K562 (cell line): ENCODE data around the gene ACOD1. TPM values are rescaled to one million over a fixed set of nuclear protein-coding genes. Genes with fewer than 3 reads are reported as not detected.
A peak's percentile ranks its signal among the peaks of the same experiment; 100 is the strongest.

ENCODE experiments used
- ATAC-seq: fragments of 200-7000 bp; cut with Tn5 transposase; 3 replicates; pipeline ENCODE4 v1.9.1; 2020; ENCODE audit warnings: moderate library complexity
- BruUV-seq: library from RNA; stranded (reverse); fragments of 400-500 nt; replicated peaks from 2 replicates; lab custom pipeline; 2021; lab: Mats Ljungman, UMichigan
- CTCF ChIA-PET: fragments of 300-600 bp; formaldehyde crosslinking; extraction: SDS; loops from one replicate; lab custom pipeline; 2021; ENCODE audit warnings: low intra/inter-chr PET ratio; lab: Yijun Ruan, JAX
- POLR2A ChIA-PET: fragments of 300-600, 350-650 bp; sonication (Branson Sonifier 250); formaldehyde crosslinking; extraction: SDS; loops from one replicate; lab custom pipeline; 2021; ENCODE audit warnings: antibody characterized with exemption, inconsistent platforms; lab: Yijun Ruan, JAX
- DNase-seq, 4 experiments: peaks; one replicate each; pipeline versions ENCODE4 v3.0.0 to v3.0.0-alpha.2; 2011 to 2018; ENCODE audit warnings: low spot score in 3 of 4, mixed read lengths in 3 of 4; ENCODE audit errors: extremely low read depth in 1 of 4
- FAIRE-seq: peaks from 2 replicates; lab custom pipeline; 2011; peaks lifted over from hg19 to GRCh38; lab: Jason Lieb, UNC
- H2AFZ ChIP-seq: 2 replicates; pipeline ENCODE4 v1.6.0; 2011; ENCODE audit warnings: low read depth, low read length, control low read depth, inconsistent platforms
- H3K27ac ChIP-seq: fragments of 200-600 bp; 3 replicates; pipeline ENCODE4 v1.8.0; 2011; ENCODE audit warnings: low read depth, mild to moderate bottlenecking, control low read depth, inconsistent platforms, low read length, moderate library complexity, mixed read lengths; ENCODE audit errors: extremely low read depth
- H3K27me3 ChIP-seq, 2 experiments: fragments of 300-600 bp in 1 of 2; 2 replicates in 1 of 2; 3 replicates in 1 of 2; pipeline versions ENCODE4 v1.6.0 to v1.8.0; 2011; ENCODE audit warnings: inconsistent platforms in 2 of 2, low read length in 2 of 2, mild to moderate bottlenecking in 1 of 2, mixed read lengths in 1 of 2, moderate library complexity in 1 of 2; ENCODE audit not compliant: control insufficient read depth in 2 of 2, insufficient read depth in 2 of 2
- H3K36me3 ChIP-seq: fragments of 300-600 bp; 3 replicates; pipeline ENCODE4 v1.8.0; 2011; ENCODE audit warnings: mild to moderate bottlenecking, low read length, inconsistent platforms; ENCODE audit not compliant: control insufficient read depth, insufficient read depth
- H3K4me1 ChIP-seq, 2 experiments: fragments of 200-600 bp in 1 of 2; replicated peaks in 1 of 2; 2 replicates in 1 of 2; 3 replicates in 1 of 2; pipeline versions ENCODE4 v1.5.1 to v1.8.0; 2011; ENCODE audit warnings: inconsistent platforms in 2 of 2, low read length in 2 of 2, mild to moderate bottlenecking in 1 of 2, mixed read lengths in 1 of 2, moderate library complexity in 1 of 2; ENCODE audit not compliant: control insufficient read depth in 2 of 2, insufficient read depth in 2 of 2
- H3K4me2 ChIP-seq: 2 replicates; pipeline ENCODE4 v1.6.1; 2011; ENCODE audit warnings: low read length, control low read depth, inconsistent platforms, mixed read lengths; ENCODE audit not compliant: insufficient read depth
- H3K4me3 ChIP-seq: fragments of 200-600 bp; sonication (generic), shearing (Covaris generic); 2 replicates; pipeline ENCODE4 v1.5.1; 2016; ENCODE audit warnings: control low read depth, inconsistent platforms
- H3K79me2 ChIP-seq: fragments of 200-600 bp; 3 replicates; pipeline ENCODE4 v1.8.0; 2011; ENCODE audit warnings: low read length, inconsistent platforms; ENCODE audit not compliant: control insufficient read depth, insufficient read depth
- H3K9ac ChIP-seq, 2 experiments: 2 replicates each; pipeline versions ENCODE4 v1.6.0 to v1.6.1; 2011; ENCODE audit warnings: low read depth in 2 of 2, low read length in 2 of 2, control low read depth in 1 of 2, inconsistent platforms in 1 of 2, mild to moderate bottlenecking in 1 of 2, mixed read lengths in 1 of 2; ENCODE audit not compliant: insufficient read depth in 1 of 2
- H3K9me1 ChIP-seq: one replicate; pipeline ENCODE4 v1.6.0; 2011; ENCODE audit warnings: inconsistent platforms, mild to moderate bottlenecking, low read length, moderate library complexity; ENCODE audit not compliant: control insufficient read depth, insufficient read depth
- H3K9me3 ChIP-seq: replicated peaks from 2 replicates; pipeline ENCODE4 v1.5.1; 2011; ENCODE audit warnings: low read depth, low read length, inconsistent platforms; ENCODE audit not compliant: control insufficient read depth, insufficient read depth
- H4K20me1 ChIP-seq: replicated peaks from 2 replicates; pipeline ENCODE4 v1.6.1; 2011; ENCODE audit warnings: low read length, inconsistent platforms, mixed read lengths; ENCODE audit not compliant: control insufficient read depth, insufficient read depth
- WGBS: fragments of 100-300 bp; shearing (Covaris generic); methylation state at CpG from one replicate; pipeline ENCODE4 v1.1.6; 2016; ENCODE audit warnings: low coverage, mixed read lengths; ENCODE audit not compliant: insufficient coverage; ENCODE audit errors: missing lambda C conversion rate; 5-methylcytosine and 5-hydroxymethylcytosine counted together
- in situ Hi-C: fragments of 300-500 bp; cut with MboI; formaldehyde crosslinking; loops from 4 replicates; pipeline ENCODE4 v1.15.0; 2018; ENCODE audit warnings: inconsistent platforms, mixed read lengths
- intact Hi-C: fragments of 100-400 bp; cut with micrococcal nuclease; formaldehyde crosslinking; loops from 2 replicates; pipeline ENCODE4 v1.14.2; 2022
- polyA plus RNA-seq, 8 experiments: library from polyadenylated mRNA; depleted of rRNA in 4 of 8; stranded (reverse) in 5 of 8; unstranded in 3 of 8; fragments of >200 nt; fragmentation: Nextera tagmentation in 2 of 8; fragmentation: Illumina TruSeq in 1 of 8; extraction: Ambion mirVana in 2 of 8; extraction: Trizol in 1 of 8; gene quantifications; 2 replicates each; pipeline versions ENCODE4 v1.2.1 to v1.2.3, GENCODE V29; 2011 to 2014; ENCODE audit warnings: inconsistent platforms in 1 of 8, missing spikeins in 1 of 8
- total RNA-seq, 7 experiments: library from RNA; depleted of rRNA in 6 of 7; stranded (reverse); fragments of >200 nt in 6 of 7; fragmentation: Illumina TruSeq in 2 of 7; extraction: Trizol in 2 of 7; gene quantifications; 2 replicates each; pipeline versions ENCODE4 v1.2.1 to v1.2.3, GENCODE V29; 2011 to 2021; ENCODE audit warnings: low replicate concordance in 1 of 7
- TF ChIP-seq, protein P1 (sequence below): fragments of 250-450 bp; sonication (Bioruptor Pico); IDR thresholded peaks from 2 replicates; pipeline ENCODE4 v1.4.0; 2020; ENCODE audit warnings: borderline replicate concordance
- TF ChIP-seq, protein P2 (sequence below), 2 experiments: fragments of 450-650 bp; formaldehyde crosslinking in 1 of 2; IDR thresholded peaks; 2 replicates each; pipeline versions ENCODE4 v1.4.0 to v1.6.1; 2014 to 2020; ENCODE audit warnings: mild to moderate bottlenecking in 2 of 2, borderline replicate concordance in 1 of 2, low read depth in 1 of 2

ACOD1 gene
- total and polyA plus RNA-seq, 9 of the 15 experiments (the other 6 are each of a cell fraction or from before 2014, with no cell fraction given), result not detected

DNA sequence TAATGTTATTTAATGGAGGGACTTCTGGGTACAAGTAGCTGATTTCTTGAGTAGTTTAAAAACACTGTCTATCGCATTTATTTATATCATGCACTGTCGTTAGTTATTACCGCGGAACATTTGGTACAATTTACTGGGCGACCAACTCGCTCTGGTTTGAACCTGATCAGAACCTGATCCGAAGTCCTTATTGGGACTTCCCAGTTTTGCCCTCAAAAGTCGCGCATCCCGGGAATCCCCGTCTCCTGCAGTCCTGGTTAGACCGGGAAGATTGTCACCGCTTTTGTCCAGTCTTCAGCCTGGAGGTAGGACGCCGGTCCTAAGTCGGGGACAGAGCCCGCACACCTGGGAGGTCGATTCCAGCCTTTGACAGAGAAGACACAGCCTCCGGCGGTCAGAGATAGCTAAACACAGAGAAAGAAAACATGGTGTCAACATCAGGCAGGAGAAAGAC lies 44.3 kb downstream of the ACOD1 start:
- peak overlapping the region; percentile 95 for H2AFZ ChIP-seq

More for the DNA sequence above, 44.3 kb downstream of the ACOD1 start:
- FAIRE-seq (peak; percentile 54), DNase-seq (peak in 2 of 4 experiments; percentile 9 to 39), ATAC-seq (peak; percentile 48)
- POLR2A ChIA-PET, result interaction anchor here (0.9 to 1.2 kb wide), 3 partner anchors 9 to 1103 kb away, joined by 3 to 9 read pairs (median 3); no protein-coding TSS in a partner anchor
- H3K36me3 ChIP-seq, result peaks cover 13% of the 10 kb centered on the region; the same call in 1 of the 3 replicates
- in situ Hi-C loops (no loop called here), intact Hi-C loops (loop anchor here (5.0 kb wide), 1 partner anchor 335 kb away; the partner anchor contains the start of gene MYCBP2)
- peak overlapping the region; percentile 82 for H3K4me3 ChIP-seq
- H4K20me1 ChIP-seq, result no peaks in the 10 kb centered on the region
- H3K4me1 ChIP-seq, result peaks cover 7 to 8% of the 10 kb centered on the region in 2 experiments; a peak in 4 of 5 replicates
- H3K79me2 ChIP-seq, result peaks cover 19% of the 10 kb centered on the region
- BruUV-seq, result TSS peak; percentile 53
- CTCF ChIA-PET, result no interaction called here
- under 1% methylated on average over 13 of the region's 20 CpGs for WGBS
- no peaks in the 10 kb centered on the region for H3K27me3 ChIP-seq
- no peaks in the 10 kb centered on the region for H3K9me3 ChIP-seq
- H3K9me1 ChIP-seq, result no peaks in the 10 kb centered on the region
- H3K4me2 ChIP-seq, result peak overlapping the region; percentile 87
- TF ChIP-seq, protein P1, sequence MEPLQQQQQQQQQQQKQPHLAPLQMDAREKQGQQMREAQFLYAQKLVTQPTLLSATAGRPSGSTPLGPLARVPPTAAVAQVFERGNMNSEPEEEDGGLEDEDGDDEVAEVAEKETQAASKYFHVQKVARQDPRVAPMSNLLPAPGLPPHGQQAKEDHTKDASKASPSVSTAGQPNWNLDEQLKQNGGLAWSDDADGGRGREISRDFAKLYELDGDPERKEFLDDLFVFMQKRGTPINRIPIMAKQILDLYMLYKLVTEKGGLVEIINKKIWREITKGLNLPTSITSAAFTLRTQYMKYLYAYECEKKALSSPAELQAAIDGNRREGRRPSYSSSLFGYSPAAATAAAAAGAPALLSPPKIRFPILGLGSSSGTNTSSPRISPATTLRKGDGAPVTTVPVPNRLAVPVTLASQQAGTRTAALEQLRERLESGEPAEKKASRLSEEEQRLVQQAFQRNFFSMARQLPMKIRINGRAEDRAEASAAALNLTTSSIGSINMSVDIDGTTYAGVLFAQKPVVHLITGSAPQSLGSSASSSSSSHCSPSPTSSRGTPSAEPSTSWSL (CRISPR knock-in tag), result no peak
- TF ChIP-seq, protein P2, sequence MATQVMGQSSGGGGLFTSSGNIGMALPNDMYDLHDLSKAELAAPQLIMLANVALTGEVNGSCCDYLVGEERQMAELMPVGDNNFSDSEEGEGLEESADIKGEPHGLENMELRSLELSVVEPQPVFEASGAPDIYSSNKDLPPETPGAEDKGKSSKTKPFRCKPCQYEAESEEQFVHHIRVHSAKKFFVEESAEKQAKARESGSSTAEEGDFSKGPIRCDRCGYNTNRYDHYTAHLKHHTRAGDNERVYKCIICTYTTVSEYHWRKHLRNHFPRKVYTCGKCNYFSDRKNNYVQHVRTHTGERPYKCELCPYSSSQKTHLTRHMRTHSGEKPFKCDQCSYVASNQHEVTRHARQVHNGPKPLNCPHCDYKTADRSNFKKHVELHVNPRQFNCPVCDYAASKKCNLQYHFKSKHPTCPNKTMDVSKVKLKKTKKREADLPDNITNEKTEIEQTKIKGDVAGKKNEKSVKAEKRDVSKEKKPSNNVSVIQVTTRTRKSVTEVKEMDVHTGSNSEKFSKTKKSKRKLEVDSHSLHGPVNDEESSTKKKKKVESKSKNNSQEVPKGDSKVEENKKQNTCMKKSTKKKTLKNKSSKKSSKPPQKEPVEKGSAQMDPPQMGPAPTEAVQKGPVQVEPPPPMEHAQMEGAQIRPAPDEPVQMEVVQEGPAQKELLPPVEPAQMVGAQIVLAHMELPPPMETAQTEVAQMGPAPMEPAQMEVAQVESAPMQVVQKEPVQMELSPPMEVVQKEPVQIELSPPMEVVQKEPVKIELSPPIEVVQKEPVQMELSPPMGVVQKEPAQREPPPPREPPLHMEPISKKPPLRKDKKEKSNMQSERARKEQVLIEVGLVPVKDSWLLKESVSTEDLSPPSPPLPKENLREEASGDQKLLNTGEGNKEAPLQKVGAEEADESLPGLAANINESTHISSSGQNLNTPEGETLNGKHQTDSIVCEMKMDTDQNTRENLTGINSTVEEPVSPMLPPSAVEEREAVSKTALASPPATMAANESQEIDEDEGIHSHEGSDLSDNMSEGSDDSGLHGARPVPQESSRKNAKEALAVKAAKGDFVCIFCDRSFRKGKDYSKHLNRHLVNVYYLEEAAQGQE (IDR thresholded peaks at IDR 0.05; ENCODE audit: borderline replicate concordance), result peak; percentile 49
- TF ChIP-seq, protein P2 (CRISPR knock-in tag; IDR thresholded peaks at IDR 0.05; ENCODE audit: low read depth), result no peak
- peak overlapping the region; percentile 81 to 95 for H3K9ac ChIP-seq
- peak overlapping the region; percentile 85 for H3K27ac ChIP-seq
